H9 (cell line): Measurements from ENCODE around the gene GRHPR. TPM values are rescaled to one million over a fixed set of nuclear protein-coding genes. Genes with fewer than 3 reads are reported as not detected.

Experiments used
- DNase-seq: peaks from one replicate; pipeline ENCODE4 v3.0.0-alpha.2; 2017
- H2AFZ ChIP-seq: one replicate; pipeline ENCODE4 v1.6.1; 2013; ENCODE audit warnings: mild to moderate bottlenecking, low read length, control low read depth, moderate library complexity
- H2AK5ac ChIP-seq: 2 replicates; pipeline ENCODE4 v1.6.1; 2013; ENCODE audit warnings: low read length, control low read depth, mixed read lengths; ENCODE audit not compliant: insufficient read length
- H2BK120ac ChIP-seq: one replicate; pipeline ENCODE4 v1.6.1; 2013; ENCODE audit warnings: low read depth, mild to moderate bottlenecking, low read length, control low read depth, inconsistent platforms; ENCODE audit not compliant: poor library complexity, severe bottlenecking
- H2BK12ac ChIP-seq: 2 replicates; pipeline ENCODE4 v1.6.1; 2013; ENCODE audit warnings: low read length, control low read depth, mixed read lengths, low read depth; ENCODE audit not compliant: insufficient read length
- H2BK15ac ChIP-seq: 2 replicates; pipeline ENCODE4 v1.6.1; 2013; ENCODE audit warnings: low read depth, low read length, control low read depth
- H2BK20ac ChIP-seq: one replicate; pipeline ENCODE4 v1.6.1; 2013; ENCODE audit warnings: low read depth, mild to moderate bottlenecking, low read length, control low read depth, inconsistent platforms; ENCODE audit not compliant: poor library complexity, severe bottlenecking
- H2BK5ac ChIP-seq: 2 replicates; pipeline ENCODE4 v1.6.1; 2013; ENCODE audit warnings: low read length, control low read depth, mixed read lengths; ENCODE audit not compliant: insufficient read length
- H3K14ac ChIP-seq: 2 replicates; pipeline ENCODE4 v1.6.1; 2013; ENCODE audit warnings: low read length, control low read depth; ENCODE audit not compliant: insufficient read depth
- H3K18ac ChIP-seq: 2 replicates; pipeline ENCODE4 v1.6.1; 2013; ENCODE audit warnings: low read depth, mild to moderate bottlenecking, mixed read lengths, low read length, control low read depth; ENCODE audit not compliant: insufficient read length
- H3K23ac ChIP-seq: 2 replicates; pipeline ENCODE4 v1.6.1; 2013; ENCODE audit warnings: low read length, control low read depth, mixed read lengths, low read depth; ENCODE audit not compliant: insufficient read length
- H3K23me2 ChIP-seq: 2 replicates; pipeline ENCODE4 v1.6.1; 2013; ENCODE audit warnings: low read depth, mild to moderate bottlenecking, mixed read lengths, low read length, control low read depth; ENCODE audit not compliant: insufficient read length, poor library complexity, severe bottlenecking
- H3K27ac ChIP-seq: 2 replicates; pipeline ENCODE4 v1.5.1; 2013; ENCODE audit warnings: low read length, control low read depth, mixed read lengths, low read depth; ENCODE audit not compliant: insufficient read length
- H3K27me3 ChIP-seq: 2 replicates; pipeline ENCODE4 v1.6.1; 2013; ENCODE audit warnings: low read length, control low read depth, inconsistent platforms; ENCODE audit not compliant: insufficient read depth
- H3K4ac ChIP-seq: 2 replicates; pipeline ENCODE4 v1.6.1; 2013; ENCODE audit warnings: low read depth, mild to moderate bottlenecking, control low read depth, inconsistent platforms, low read length, moderate library complexity
- H3K4me1 ChIP-seq: 2 replicates; pipeline ENCODE4 v1.6.1; 2013; ENCODE audit warnings: low read length, control low read depth, inconsistent platforms; ENCODE audit not compliant: insufficient read depth
- H3K4me2 ChIP-seq: 2 replicates; pipeline ENCODE4 v1.6.1; 2013; ENCODE audit warnings: low read length, control low read depth, mixed read lengths; ENCODE audit not compliant: insufficient read length, insufficient read depth
- H3K56ac ChIP-seq: 2 replicates; pipeline ENCODE4 v1.6.1; 2013; ENCODE audit warnings: low read depth, mild to moderate bottlenecking, mixed read lengths, low read length, control low read depth; ENCODE audit not compliant: insufficient read length
- H3K79me1 ChIP-seq: 2 replicates; pipeline ENCODE4 v1.6.1; 2013; ENCODE audit warnings: low read depth, mild to moderate bottlenecking, moderate library complexity, low read length, control low read depth, inconsistent platforms; ENCODE audit not compliant: insufficient read depth, poor library complexity, severe bottlenecking
- H3K79me2 ChIP-seq: 2 replicates; pipeline ENCODE4 v1.6.1; 2013; ENCODE audit warnings: low read length, control low read depth, inconsistent platforms; ENCODE audit not compliant: insufficient read depth
- H3K9ac ChIP-seq: 2 replicates; pipeline ENCODE4 v1.6.1; 2013; ENCODE audit warnings: low read length, control low read depth, mixed read lengths; ENCODE audit not compliant: insufficient read length; ENCODE audit errors: extremely low read depth
- H3K9me3 ChIP-seq: one replicate; pipeline ENCODE4 v1.6.1; 2013; ENCODE audit warnings: low read depth, low read length, inconsistent platforms; ENCODE audit not compliant: control insufficient read depth
- H3T11ph ChIP-seq: one replicate; pipeline ENCODE4 v1.6.1; 2013; ENCODE audit warnings: mild to moderate bottlenecking, low read length, control low read depth, inconsistent platforms
- H4K20me1 ChIP-seq: one replicate; pipeline ENCODE4 v1.6.1; 2013; ENCODE audit not compliant: control insufficient read depth, insufficient read length, insufficient read depth
- H4K5ac ChIP-seq: 2 replicates; pipeline ENCODE4 v1.6.1; 2013; ENCODE audit warnings: low read depth, mild to moderate bottlenecking, mixed read lengths, low read length, control low read depth; ENCODE audit not compliant: insufficient read length
- H4K8ac ChIP-seq: replicated peaks from 2 replicates; pipeline ENCODE4 v1.6.1; 2013; ENCODE audit warnings: low read length, control low read depth, mixed read lengths, low read depth; ENCODE audit not compliant: insufficient read length
- H4K91ac ChIP-seq: 2 replicates; pipeline ENCODE4 v1.6.1; 2013; ENCODE audit warnings: low read depth, mild to moderate bottlenecking, moderate library complexity, mixed read lengths, low read length, control low read depth; ENCODE audit not compliant: insufficient read length
- H3K27ac Mint-ChIP-seq, 3 experiments: 2 replicates in 2 of 3; 3 replicates in 1 of 3; pipeline ENCODE4 v1.8.0; 2020 to 2021; ENCODE audit warnings: mixed read lengths in 3 of 3, mild to moderate bottlenecking in 1 of 3, moderate library complexity in 1 of 3
- H3K27me3 Mint-ChIP-seq: 2 replicates; pipeline ENCODE4 v1.8.0; 2021; ENCODE audit warnings: low read depth, mild to moderate bottlenecking, moderate library complexity, mixed read lengths
- H3K36me3 Mint-ChIP-seq, 3 experiments: 2 replicates in 2 of 3; 3 replicates in 1 of 3; pipeline ENCODE4 v1.8.0; 2020 to 2021; ENCODE audit warnings: low read depth in 3 of 3, mixed read lengths in 3 of 3; ENCODE audit not compliant: insufficient read depth in 1 of 3
- H3K4me1 Mint-ChIP-seq, 2 experiments: 2 replicates each; pipeline ENCODE4 v1.8.0; 2020; ENCODE audit warnings: mixed read lengths in 2 of 2
- H3K4me3 Mint-ChIP-seq, 2 experiments: 2 replicates in 1 of 2; 3 replicates in 1 of 2; pipeline ENCODE4 v1.8.0; 2020 to 2021; ENCODE audit warnings: mild to moderate bottlenecking in 2 of 2, mixed read lengths in 2 of 2, moderate library complexity in 1 of 2
- H3K9me3 Mint-ChIP-seq, 2 experiments: 2 replicates in 1 of 2; 3 replicates in 1 of 2; pipeline ENCODE4 v1.8.0; 2020; ENCODE audit warnings: mild to moderate bottlenecking in 2 of 2, mixed read lengths in 2 of 2, moderate library complexity in 1 of 2
- WGBS: extraction: QIAGEN DNeasy Blood & Tissue Kit; methylation state at CpG from one replicate; pipeline ENCODE4 v1.1.7; 2013; ENCODE audit warnings: missing lambda C conversion rate, low lambda C conversion rate, mixed read lengths; ENCODE audit not compliant: insufficient read length; ENCODE audit errors: extremely low coverage; 5-methylcytosine and 5-hydroxymethylcytosine counted together
- total RNA-seq: library from RNA; stranded (reverse); gene quantifications from 2 replicates; pipeline ENCODE4 v1.2.1, GENCODE V29; 2021
- TF ChIP-seq, protein P1 (sequence below): fragments of 200-600 bp; sonication (generic); conservative IDR thresholded peaks from 3 replicates; pipeline ENCODE4 v1.8.0; 2021; ENCODE audit warnings: antibody characterized with exemption, mild to moderate bottlenecking

GRHPR gene
- total RNA-seq, 1 experiment from 2014 or later, result 97.9 TPM

DNA sequence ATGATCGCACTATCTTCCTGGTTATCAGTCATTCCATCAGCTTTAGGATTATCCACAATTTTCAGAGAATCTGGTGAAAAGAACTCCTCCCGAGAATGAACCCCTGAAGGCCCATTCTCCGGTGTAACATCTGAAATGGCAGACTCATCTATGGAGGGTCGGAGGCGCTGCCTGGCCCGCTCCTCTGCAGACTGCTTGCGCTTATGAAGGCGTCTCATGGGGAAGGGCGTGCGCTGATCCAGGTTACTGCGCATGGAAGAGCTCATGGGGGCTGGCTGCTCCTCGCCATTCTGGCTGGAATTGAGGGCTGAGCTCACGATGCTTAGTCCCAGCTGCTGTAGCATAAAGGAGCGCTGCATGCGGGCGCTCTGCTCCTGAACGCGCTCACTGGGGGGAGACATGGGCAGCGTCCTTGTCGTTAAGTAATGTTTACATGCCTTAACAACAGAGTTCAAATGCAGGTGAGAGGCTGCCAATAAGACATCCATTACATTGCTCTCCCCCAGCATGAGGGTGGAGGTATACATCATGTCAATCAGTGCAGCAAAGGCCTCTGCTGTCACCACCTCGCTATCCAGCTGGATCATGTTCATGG, 19.4 kb downstream of the GRHPR start:
- no peaks in the 10 kb centered on the region; the same call in 1 of the 2 replicates for H3K27me3 Mint-ChIP-seq
- H3K79me1 ChIP-seq, result peaks cover 14% of the 10 kb centered on the region
- no peak overlapping the region for H3K18ac ChIP-seq
- no peak overlapping the region for H3K23ac ChIP-seq
- H3K9ac ChIP-seq, result no peak overlapping the region
- H3K79me2 ChIP-seq, result peaks cover 4% of the 10 kb centered on the region
- H2BK15ac ChIP-seq, result no peak overlapping the region
- H4K20me1 ChIP-seq, result peaks cover 2% of the 10 kb centered on the region
- H3K56ac ChIP-seq, result no peak overlapping the region
- no peak for DNase-seq
- 0 out of 4 replicates have a peak, but pooled peaks cover 2% of the 10 kb centered on the region in 2 experiments for H3K4me1 Mint-ChIP-seq
- no peak overlapping the region for H4K91ac ChIP-seq
- H3K4me2 ChIP-seq, result no peak overlapping the region
- no peak overlapping the region for H4K8ac ChIP-seq
- H3K27ac Mint-ChIP-seq, result peak overlapping the region in 1 of 3 experiments; percentile 50; a peak in 2 of 7 replicates
- H2AK5ac ChIP-seq, result no peak overlapping the region
- H3K4me1 ChIP-seq, result no peaks in the 10 kb centered on the region
- H2BK12ac ChIP-seq, result no peak overlapping the region
- no peak overlapping the region for H2BK20ac ChIP-seq
- H3K14ac ChIP-seq, result no peak overlapping the region
- H3K27me3 ChIP-seq, result no peaks in the 10 kb centered on the region
- no peak overlapping the region for H2AFZ ChIP-seq
- peaks cover 32 to 62% (median 54%) of the 10 kb centered on the region in 3 experiments; a peak in 6 of 7 replicates for H3K36me3 Mint-ChIP-seq
- no peak overlapping the region for H3K4ac ChIP-seq
- no peak overlapping the region for H3T11ph ChIP-seq
- no peaks in the 10 kb centered on the region for H3K23me2 ChIP-seq
- no CpG with 5 or more reads among the region's 21 CpGs for WGBS
- no peaks in the 10 kb centered on the region for H3K9me3 Mint-ChIP-seq
- H3K9me3 ChIP-seq, result no peaks in the 10 kb centered on the region
- H2BK5ac ChIP-seq, result no peak overlapping the region
- TF ChIP-seq, protein P1, sequence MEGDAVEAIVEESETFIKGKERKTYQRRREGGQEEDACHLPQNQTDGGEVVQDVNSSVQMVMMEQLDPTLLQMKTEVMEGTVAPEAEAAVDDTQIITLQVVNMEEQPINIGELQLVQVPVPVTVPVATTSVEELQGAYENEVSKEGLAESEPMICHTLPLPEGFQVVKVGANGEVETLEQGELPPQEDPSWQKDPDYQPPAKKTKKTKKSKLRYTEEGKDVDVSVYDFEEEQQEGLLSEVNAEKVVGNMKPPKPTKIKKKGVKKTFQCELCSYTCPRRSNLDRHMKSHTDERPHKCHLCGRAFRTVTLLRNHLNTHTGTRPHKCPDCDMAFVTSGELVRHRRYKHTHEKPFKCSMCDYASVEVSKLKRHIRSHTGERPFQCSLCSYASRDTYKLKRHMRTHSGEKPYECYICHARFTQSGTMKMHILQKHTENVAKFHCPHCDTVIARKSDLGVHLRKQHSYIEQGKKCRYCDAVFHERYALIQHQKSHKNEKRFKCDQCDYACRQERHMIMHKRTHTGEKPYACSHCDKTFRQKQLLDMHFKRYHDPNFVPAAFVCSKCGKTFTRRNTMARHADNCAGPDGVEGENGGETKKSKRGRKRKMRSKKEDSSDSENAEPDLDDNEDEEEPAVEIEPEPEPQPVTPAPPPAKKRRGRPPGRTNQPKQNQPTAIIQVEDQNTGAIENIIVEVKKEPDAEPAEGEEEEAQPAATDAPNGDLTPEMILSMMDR, result no peak
- no peak overlapping the region for H2BK120ac ChIP-seq
- H4K5ac ChIP-seq, result no peak overlapping the region
- H3K27ac ChIP-seq, result no peak overlapping the region
- no peak overlapping the region for H3K4me3 Mint-ChIP-seq
